ENCODE results near the gene PRRG2.
"Not testable (repeated sequence)": the region's sequence is repeated elsewhere in the genome, so short reads cannot be mapped to it uniquely, and the experiment has no call there.

Gene PRRG2

DNA sequence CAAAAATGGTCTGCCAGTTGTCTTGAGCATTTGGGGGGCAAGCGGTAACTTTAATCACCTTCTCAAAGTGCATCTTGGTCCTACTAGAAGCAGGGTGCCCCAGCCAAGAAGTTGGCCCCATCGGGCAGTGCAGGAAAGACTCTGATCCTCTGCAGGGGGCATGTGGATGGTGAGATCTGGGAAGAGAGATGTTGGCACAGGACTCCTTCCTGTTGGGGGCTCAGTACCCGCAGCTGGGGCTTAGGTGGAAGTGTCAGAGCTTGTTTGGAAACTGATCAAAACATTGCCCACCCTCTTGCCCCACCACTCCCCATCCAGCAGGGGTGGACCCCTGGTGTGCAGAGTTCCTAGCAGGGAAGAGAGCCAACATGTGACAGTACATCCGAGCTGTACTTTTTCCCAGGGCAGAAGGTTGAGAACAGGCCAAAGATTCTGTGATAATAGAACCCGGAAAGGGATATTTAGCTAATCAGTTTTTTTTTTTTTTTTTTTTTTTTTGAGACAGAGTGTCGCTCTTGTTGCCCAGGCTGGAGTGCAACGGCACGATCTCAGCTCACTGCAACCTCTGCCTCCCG, 50.0 kb downstream of the PRRG2 start:
- Mint-ChIP-seq H3K27ac (no peak overlapping the region), H3K4me1 (ENCODE audit: low read depth) (peaks cover 3% of the 10 kb centered on the region), H3K27me3 (ENCODE audit: low read depth) (no peaks in the 10 kb centered on the region), H3K4me3 (no peak overlapping the region), H3K36me3 (ENCODE audit: low read depth) (peaks cover 8% of the 10 kb centered on the region), H3K9me3 (no peaks in the 10 kb centered on the region)

DNA sequence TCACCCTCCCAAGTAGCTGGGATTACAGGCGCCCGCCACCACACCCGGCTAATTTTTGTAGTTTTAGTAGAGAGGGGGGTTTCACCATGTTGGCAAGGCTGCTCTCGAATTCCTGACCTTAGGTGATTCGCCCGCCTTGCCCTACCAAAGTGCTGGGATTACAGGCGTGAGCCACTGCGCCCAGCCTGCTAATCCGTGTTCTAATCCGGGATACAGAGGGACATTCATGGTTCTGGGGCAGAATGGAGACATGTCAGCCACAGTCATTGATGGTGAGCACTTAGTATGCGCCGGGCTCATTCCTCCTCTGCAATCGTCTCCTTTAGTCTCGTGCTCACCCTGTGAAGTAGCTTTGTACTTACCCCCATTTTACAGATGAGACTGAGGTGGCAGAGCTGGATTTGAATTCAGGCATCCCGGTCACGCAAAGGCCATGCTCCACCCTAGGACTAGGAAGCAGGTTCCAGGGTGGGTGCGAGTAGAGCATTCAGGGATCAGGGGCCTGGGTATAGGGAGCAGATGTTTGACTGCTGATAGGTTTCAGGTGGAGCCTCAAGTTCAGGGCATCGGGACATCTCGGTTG, 50.6 kb downstream of the PRRG2 start:
- Mint-ChIP-seq H3K27ac (no peak overlapping the region), H3K27me3 (ENCODE audit: low read depth) (no peaks in the 10 kb centered on the region), H3K4me1 (ENCODE audit: low read depth) (peaks cover 3% of the 10 kb centered on the region), H3K36me3 (ENCODE audit: low read depth) (peaks cover 8% of the 10 kb centered on the region), H3K4me3 (no peak overlapping the region), H3K9me3 (no peaks in the 10 kb centered on the region)

DNA sequence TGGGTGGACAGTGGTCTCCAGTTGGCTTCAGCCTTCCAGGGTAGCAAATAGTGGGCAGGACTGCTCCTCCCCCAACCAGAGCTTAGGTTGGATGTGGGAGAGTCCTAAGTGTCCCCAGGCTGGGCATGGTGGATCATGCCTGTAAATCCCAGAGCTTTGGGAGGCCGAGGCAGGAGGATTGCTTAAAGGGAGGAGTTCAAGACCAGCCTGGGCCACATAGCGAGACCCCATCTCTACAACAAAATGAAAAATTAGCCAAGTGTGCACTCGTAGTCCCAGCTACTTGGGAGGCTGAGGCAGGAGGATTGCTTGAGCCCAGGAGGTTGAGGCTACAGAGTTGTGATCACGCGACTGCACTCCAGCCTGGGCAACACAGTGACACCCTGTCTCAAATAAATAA, 51.5 kb downstream of the PRRG2 start:
- no peak overlapping the region for H3K4me3 Mint-ChIP-seq
- peaks cover 7% of the 10 kb centered on the region for H3K36me3 Mint-ChIP-seq (ENCODE audit: low read depth)
- H3K27me3 Mint-ChIP-seq (ENCODE audit: low read depth): no peaks in the 10 kb centered on the region
- peaks cover 3% of the 10 kb centered on the region for H3K4me1 Mint-ChIP-seq (ENCODE audit: low read depth)
- H3K9me3 Mint-ChIP-seq: no peaks in the 10 kb centered on the region
- H3K27ac Mint-ChIP-seq: no peak overlapping the region

DNA sequence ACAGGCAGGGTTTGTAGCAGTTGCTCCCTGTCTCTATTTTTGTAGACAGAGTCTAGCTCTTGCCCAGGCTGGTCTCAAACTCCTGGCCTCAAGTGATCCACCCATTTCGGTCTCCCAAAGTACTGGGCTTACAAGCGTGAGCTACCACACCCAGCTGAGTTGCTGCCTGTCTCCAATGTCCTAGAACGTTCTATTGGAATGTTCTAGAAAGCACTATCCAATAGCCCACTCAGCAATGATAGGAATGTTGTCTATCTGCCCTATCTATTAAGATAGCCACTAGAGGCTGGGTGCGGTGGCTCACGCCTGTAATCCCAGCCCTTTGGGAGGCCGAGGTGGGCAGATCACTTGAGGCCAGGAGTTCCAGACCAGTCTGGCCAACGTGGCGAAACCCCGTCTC, 52.2 kb downstream of the PRRG2 start:
- not testable (repeated sequence) for H3K27ac Mint-ChIP-seq; H3K4me3 Mint-ChIP-seq; H3K4me1 Mint-ChIP-seq (ENCODE audit: low read depth); H3K36me3 Mint-ChIP-seq (ENCODE audit: low read depth); H3K9me3 Mint-ChIP-seq; H3K27me3 Mint-ChIP-seq (ENCODE audit: low read depth)

DNA sequence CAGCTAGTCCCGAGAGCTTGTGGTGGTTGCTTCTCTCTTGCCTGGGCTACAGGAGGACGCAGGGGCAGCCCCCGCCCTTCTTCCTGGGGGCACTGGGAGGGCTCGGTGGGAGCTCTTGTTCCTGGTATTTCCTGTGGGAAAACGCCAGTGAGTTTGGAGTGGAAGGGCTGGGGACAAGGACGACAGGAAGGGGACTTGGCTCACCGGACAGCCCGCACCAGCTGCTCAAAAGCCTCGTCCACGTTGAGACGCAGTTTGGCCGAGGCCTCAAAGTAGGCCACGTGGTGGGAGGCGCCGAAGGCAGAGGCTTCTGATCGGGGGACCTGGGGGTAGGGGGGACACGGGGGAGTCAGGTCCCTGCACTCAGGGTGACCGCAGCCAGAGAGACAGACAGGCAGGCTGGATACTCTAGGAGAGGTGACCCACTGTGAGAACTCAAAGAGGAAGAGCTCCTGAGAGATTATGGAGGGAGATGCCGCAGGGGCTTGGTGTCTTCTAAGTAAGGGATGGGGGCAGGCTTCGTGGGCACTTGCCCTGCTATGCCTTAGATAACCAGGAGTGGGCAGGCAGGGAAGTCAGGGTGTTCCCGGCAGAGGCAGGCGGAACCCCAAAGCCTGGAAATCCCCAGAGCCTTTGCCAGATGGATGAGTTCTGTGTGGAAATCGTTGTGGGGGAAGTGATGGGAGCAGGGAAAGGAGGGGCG, 54.6 kb downstream of the PRRG2 start:
- Mint-ChIP-seq H3K4me1 (ENCODE audit: low read depth) (peaks cover 20% of the 10 kb centered on the region), H3K36me3 (ENCODE audit: low read depth) (peaks cover 2% of the 10 kb centered on the region), H3K9me3 (no peaks in the 10 kb centered on the region), H3K27me3 (ENCODE audit: low read depth) (no peaks in the 10 kb centered on the region), H3K4me3 (no peak overlapping the region), H3K27ac (no peak overlapping the region)

DNA sequence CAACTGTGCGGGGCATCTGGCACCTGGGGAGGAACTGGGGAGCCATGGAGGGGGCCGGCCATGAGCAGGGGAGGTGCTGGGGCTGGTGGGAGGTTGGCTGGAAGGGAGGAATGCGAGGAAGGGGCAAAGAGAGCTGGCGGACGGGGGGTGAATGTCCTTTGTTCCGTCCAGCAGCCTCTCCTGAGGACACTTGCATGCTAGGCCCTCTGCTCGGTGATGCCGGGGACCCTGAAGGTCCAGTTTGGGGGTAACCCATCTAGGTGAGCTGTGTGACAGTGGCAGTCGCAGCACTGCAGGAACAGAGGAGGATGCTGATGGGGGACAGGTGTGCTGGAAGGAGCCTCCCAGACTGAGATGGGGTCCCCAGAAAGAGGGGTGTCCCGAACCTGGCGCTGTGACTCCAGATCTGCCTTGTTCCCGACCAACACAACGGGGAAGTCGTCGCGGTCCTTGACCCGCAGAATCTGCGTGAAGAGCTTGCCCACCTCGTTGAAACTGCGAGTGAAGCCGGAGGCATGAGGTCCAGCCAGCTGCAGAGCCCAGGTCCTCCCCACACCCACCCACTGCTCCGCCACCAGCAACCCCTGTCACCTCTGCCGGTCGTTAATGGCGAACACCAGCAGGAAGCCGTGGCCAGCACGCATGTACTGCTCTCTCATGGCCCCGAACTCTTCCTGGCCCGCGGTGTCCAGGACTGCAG, 55.3 kb downstream of the PRRG2 start:
- H3K4me3 Mint-ChIP-seq: no peak overlapping the region

DNA sequence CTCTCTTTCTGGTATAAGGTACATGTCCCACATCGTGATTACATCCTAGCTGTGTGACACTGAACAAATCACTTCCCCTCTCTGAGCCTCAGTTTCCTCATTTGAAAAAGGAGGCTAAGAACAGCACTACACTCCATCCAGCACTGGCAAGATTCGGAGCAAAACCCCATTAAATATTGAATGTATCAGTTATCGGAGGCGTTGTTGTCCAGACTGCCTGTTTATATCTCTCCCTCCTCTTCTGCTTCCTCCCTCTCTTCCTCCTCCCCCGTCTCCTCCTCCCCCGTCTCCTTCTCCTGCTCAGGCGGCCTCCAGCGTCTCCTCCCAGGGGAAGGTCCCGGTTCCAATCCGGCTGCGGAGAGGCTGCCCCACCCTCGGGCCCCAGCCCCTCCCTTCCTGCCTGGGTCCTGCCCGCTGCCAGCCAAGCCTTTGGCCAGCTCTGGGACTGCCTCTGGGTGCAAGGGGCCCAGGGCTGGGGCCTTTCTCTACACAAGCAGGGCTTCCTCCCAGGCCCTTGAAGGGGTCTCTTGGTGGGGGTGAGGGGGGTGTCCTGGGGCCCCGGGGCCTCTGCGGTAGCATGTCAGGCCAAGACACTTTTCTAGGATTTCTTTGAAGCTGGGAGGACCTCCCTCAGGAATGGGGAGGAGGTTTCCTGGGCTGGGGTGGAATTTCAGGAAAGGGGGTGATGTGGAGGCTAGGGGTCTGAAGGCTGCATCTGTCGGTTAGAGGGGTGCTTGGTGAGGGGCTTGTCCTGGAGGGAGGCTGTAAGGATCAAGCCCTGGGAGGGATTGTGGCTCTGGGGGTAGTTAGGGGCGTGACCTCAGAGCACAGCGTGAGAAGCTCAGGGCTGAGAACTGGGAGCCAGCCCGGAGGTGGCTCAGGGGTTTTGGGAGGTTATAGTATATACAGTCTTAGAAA, 57.0 kb downstream of the PRRG2 start:
- Mint-ChIP-seq H3K27me3 (ENCODE audit: low read depth) (no peaks in the 10 kb centered on the region), H3K4me3 (peak overlapping the region; percentile 72), H3K27ac (peak overlapping the region; percentile 50), H3K4me1 (ENCODE audit: low read depth) (peaks cover 36% of the 10 kb centered on the region), H3K36me3 (ENCODE audit: low read depth) (peaks cover 6% of the 10 kb centered on the region), H3K9me3 (no peaks in the 10 kb centered on the region)

More for the DNA sequence above, 55.3 kb downstream of the PRRG2 start:
- Mint-ChIP-seq H3K4me1 (ENCODE audit: low read depth) (peaks cover 24% of the 10 kb centered on the region), H3K9me3 (no peaks in the 10 kb centered on the region), H3K27ac (no peak overlapping the region), H3K36me3 (ENCODE audit: low read depth) (peaks cover 2% of the 10 kb centered on the region), H3K27me3 (ENCODE audit: low read depth) (no peaks in the 10 kb centered on the region)

DNA sequence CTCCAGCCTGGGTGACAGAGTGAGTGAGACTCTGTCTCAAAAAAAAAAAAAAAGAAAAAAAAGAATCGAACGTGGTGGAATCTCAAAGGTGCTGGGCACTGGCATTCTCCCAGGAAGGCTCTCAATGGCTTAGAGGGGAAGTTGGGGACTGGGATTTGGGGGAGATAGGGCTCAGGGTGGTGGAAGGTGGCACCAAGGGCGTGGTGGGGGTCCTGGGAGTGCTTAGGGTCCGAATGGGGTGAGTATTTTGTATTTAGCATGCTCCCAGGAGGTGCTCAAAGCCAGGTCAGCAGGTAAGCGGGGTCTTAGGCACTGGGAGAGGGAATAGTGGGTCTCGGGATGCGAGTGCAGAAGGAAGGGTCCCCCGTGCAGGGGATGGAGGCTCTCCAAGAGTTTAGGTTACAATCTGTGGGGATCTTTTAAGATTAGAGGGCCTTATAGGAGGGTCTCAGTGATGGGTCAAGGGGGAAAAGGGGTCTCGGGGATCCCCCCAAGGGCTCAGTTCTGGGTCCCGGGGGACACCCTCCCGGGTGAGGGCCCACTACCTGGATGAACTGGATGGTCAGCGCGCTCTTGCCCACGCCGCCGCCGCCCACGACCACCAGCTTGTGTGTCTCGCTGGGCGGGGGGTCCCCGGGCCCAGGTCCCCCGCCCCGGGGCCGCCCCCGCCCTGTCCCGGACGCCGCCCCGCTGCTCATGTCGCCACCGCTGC, 58.4 kb downstream of the PRRG2 start:
- H3K27me3 Mint-ChIP-seq (ENCODE audit: low read depth): no peaks in the 10 kb centered on the region
- peak overlapping the region; percentile 98 for H3K4me3 Mint-ChIP-seq
- peaks cover 13% of the 10 kb centered on the region for H3K36me3 Mint-ChIP-seq (ENCODE audit: low read depth)
- no peaks in the 10 kb centered on the region for H3K9me3 Mint-ChIP-seq
- H3K27ac Mint-ChIP-seq: peak overlapping the region; percentile 60
- peaks cover 48% of the 10 kb centered on the region for H3K4me1 Mint-ChIP-seq (ENCODE audit: low read depth)

DNA sequence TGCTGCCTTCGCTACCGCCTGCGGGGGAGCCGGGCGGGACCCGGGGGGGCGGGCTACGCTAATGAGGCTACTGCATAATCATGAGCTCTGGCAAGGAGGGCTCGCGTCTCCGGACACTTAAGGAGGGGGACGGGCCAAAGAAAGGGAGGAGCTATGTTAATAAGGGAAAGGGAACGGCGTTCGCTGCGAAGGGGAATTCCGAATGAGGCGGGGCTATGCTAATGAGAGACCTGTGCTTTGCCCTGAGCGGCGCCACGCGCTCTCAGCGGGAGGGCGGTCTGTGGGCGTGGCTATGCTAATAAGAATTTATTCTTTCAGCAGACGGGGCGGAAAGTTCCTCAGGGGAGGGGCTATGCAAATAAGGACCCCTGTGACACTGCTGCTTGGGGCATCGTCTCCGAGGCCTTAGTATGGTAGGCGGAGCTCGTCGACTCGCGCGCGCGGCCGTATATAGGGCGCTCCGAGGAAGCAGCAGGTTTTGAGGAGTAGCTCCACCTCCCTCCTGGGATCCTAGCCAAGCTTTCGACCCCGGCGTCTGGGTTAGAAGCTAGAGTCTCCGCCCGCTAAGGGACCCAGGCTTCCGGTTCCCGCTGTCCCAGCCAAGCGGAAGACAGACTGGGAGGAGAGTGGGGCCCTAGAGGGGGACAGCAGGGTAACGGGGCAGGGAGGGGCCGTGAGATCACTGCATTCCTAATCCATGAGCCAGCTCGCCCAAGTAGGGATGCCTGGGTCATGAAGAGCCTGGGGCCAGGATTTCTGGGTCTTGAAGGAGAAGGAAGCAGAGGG, 59.2 kb downstream of the PRRG2 start, which contains the start of gene RRAS:
Gene RRAS (minus strand): TSS at position 31 of the 786 bp plus-strand sequence. CDS start 45 bp downstream, outside the sequence.
- H3K4me3 Mint-ChIP-seq: peak within 1 kb of the TSS; percentile 98
- peak within 1 kb of the TSS; percentile 99 for H3K27ac Mint-ChIP-seq
- no peaks in the 10 kb centered on the region for H3K27me3 Mint-ChIP-seq (ENCODE audit: low read depth)
- H3K36me3 Mint-ChIP-seq (ENCODE audit: low read depth): peaks cover 13% of the 10 kb centered on the region
- H3K9me3 Mint-ChIP-seq: no peaks in the 10 kb centered on the region
- H3K4me1 Mint-ChIP-seq (ENCODE audit: low read depth): peaks cover 48% of the 10 kb centered on the region

Measured in T-helper 1 cell treated with Interleukin-12 subunit alpha and Interleukin-12 subunit beta and Interleukin-4 antibody, amounts not matched to agents 30 μg/mL and 1 μg/mL, for 36 hours (primary cell).